Left ventricle myocardium inferior (tissue), 1 donor: Measurements from ENCODE around the gene SRGN. TPM values are rescaled to one million over a fixed set of nuclear protein-coding genes. Genes with fewer than 3 reads are reported as not detected.

ENCODE experiments used
- DNase-seq: peaks from one replicate; pipeline ENCODE4 v3.0.0-alpha.2; 2020
- H3K27ac ChIP-seq: fragments of 200-600 bp; replicated peaks from 2 replicates; pipeline ENCODE4 v1.8.0; 2021
- H3K27me3 ChIP-seq: fragments of 200-600 bp; 2 replicates; pipeline ENCODE4 v1.8.0; 2021; ENCODE audit warnings: low read depth
- H3K36me3 ChIP-seq: fragments of 200-600 bp; 2 replicates; pipeline ENCODE4 v1.8.0; 2021
- H3K4me1 ChIP-seq: fragments of 200-600 bp; 2 replicates; pipeline ENCODE4 v1.8.0; 2021
- H3K4me3 ChIP-seq: fragments of 200-600 bp; 2 replicates; pipeline ENCODE4 v1.8.0; 2021; ENCODE audit warnings: mild to moderate bottlenecking, moderate library complexity
- H3K9me3 ChIP-seq: fragments of 200-600 bp; replicated peaks from 2 replicates; pipeline ENCODE4 v1.8.0; 2021
- intact Hi-C: fragments of 100-400 bp; cut with micrococcal nuclease; formaldehyde crosslinking; loops from one replicate; pipeline ENCODE4 v1.11.0; 2022
- total RNA-seq: library from RNA; stranded (reverse); fragmentation: NEBNext Ultra II Directional; extraction: Animal tissue kit (Norgen Biotek cat#: 25700); gene quantifications from one replicate; pipeline ENCODE4 v1.2.1, GENCODE V29; 2021
- TF ChIP-seq, protein P1 (sequence below): fragments of 200-600 bp; IDR thresholded peaks from 2 replicates; pipeline ENCODE4 v1.8.0; 2021; ENCODE audit warnings: antibody characterized with exemption, mild to moderate bottlenecking, borderline replicate concordance
- donor health status: DM: no; HTN: yes; CAD: no; lungs with severe emphysema.

SRGN gene
- total RNA-seq, 1 donor from 2014 or later = 37.2 TPM

DNA sequence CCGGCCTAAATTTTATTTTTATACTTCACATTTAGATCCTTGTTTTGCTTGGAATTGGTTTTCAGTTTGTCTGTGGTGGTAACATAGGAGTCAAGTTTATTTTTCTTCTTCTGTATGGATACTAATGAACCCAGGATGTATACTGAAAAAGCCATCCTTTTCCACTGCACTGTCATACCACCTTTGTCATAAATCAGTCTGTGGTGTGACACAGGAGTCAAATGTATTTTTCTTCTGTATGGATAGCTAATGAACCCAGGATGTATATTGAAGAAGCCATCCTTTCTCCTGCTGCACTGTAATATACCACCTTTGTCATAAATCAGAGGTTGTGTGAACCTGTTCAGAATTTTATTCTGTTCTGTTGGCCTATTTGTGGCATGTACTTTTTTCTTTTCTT is 57.4 kb downstream of the SRGN start:
- Histone ChIP-seq H3K27me3 (no peaks in the 10 kb centered on the region), H3K9me3 (no peaks in the 10 kb centered on the region), H3K4me3 (no peak overlapping the region), H3K27ac (no peak overlapping the region), H3K36me3 (peaks cover 8% of the 10 kb centered on the region), H3K4me1 (peaks cover 12% of the 10 kb centered on the region)
- no peak for DNase-seq
- intact Hi-C loops = no loop called here
- TF ChIP-seq, protein P1, sequence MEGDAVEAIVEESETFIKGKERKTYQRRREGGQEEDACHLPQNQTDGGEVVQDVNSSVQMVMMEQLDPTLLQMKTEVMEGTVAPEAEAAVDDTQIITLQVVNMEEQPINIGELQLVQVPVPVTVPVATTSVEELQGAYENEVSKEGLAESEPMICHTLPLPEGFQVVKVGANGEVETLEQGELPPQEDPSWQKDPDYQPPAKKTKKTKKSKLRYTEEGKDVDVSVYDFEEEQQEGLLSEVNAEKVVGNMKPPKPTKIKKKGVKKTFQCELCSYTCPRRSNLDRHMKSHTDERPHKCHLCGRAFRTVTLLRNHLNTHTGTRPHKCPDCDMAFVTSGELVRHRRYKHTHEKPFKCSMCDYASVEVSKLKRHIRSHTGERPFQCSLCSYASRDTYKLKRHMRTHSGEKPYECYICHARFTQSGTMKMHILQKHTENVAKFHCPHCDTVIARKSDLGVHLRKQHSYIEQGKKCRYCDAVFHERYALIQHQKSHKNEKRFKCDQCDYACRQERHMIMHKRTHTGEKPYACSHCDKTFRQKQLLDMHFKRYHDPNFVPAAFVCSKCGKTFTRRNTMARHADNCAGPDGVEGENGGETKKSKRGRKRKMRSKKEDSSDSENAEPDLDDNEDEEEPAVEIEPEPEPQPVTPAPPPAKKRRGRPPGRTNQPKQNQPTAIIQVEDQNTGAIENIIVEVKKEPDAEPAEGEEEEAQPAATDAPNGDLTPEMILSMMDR = no peak

DNA sequence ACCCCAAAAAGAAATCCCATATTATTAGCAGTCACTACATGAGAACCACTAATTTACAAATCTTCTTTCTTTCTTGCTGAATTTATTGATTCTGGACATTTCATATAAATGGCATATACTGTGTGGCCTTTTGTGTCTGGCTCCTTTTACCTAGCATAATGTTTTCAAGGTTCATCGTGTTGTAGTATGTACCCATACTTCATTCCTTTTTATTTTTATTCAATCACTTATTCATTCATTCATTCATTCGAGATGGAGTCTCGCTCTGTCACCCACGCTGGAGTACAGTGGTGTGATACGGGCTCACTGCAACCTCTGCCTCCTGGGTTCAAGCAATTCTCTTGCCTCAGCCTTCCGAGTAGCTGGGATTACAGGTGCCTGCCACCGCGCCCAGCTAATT is 58.0 kb downstream of the SRGN start:
- H3K27ac ChIP-seq = no peak overlapping the region
- no peak for DNase-seq
- no peak overlapping the region for H3K4me3 ChIP-seq
- no peaks in the 10 kb centered on the region for H3K9me3 ChIP-seq
- intact Hi-C loops = no loop called here
- H3K27me3 ChIP-seq = no peaks in the 10 kb centered on the region
- TF ChIP-seq, protein P1 = no peak
- H3K4me1 ChIP-seq = peaks cover 12% of the 10 kb centered on the region
- H3K36me3 ChIP-seq = peaks cover 8% of the 10 kb centered on the region

DNA sequence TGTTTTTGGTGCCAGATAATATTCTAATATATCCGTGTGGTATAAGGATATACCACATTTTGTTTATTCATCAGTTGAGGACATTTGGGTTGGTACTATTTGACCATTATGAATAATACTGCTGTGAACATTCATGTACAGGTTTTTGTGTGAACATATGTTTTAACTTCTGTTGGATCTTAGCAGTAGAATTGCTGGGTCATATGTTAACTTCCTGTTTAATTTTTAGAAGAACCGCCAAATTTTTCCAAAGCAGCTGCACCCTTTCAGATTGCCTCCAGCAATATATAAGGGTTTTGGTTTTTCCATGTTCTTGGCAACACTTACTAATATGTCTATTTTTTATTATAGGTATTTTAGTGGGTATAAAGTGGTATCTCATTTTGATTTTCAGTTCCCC is 58.9 kb downstream of the SRGN start:
- intact Hi-C loops = no loop called here
- TF ChIP-seq, protein P1 = no peak

DNA sequence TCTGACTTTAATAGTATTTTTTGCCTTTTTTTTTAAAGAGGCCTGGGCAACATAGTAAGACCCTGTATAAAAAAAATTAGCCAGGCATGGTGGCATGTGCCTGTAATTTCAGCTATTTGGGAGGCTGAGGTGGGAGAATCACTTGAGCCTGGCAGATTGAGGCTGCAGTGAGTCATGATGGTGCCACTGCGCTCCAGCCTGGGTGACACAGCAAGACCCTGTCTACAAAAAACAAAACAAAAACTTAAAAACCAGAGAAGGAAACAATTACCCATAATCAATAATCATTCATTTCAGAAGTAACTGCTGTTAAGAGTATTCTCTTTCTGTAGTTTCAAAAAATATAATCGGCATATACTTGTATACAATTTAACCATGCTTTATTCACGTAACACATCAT is 64.1 kb downstream of the SRGN start:
- no peak overlapping the region for H3K27ac ChIP-seq
- H3K9me3 ChIP-seq = no peaks in the 10 kb centered on the region
- intact Hi-C loops = no loop called here
- H3K27me3 ChIP-seq = no peaks in the 10 kb centered on the region
- H3K4me3 ChIP-seq = no peak overlapping the region
- H3K36me3 ChIP-seq = no peaks in the 10 kb centered on the region
- DNase-seq = no peak
- TF ChIP-seq, protein P1 = no peak
- H3K4me1 ChIP-seq = peaks cover 8% of the 10 kb centered on the region

More for the DNA sequence above, 58.9 kb downstream of the SRGN start:
- no peak for DNase-seq
- no peak overlapping the region for H3K27ac ChIP-seq
- peaks cover 5% of the 10 kb centered on the region for H3K36me3 ChIP-seq
- H3K4me1 ChIP-seq = peaks cover 12% of the 10 kb centered on the region
- H3K4me3 ChIP-seq = no peak overlapping the region
- no peaks in the 10 kb centered on the region for H3K9me3 ChIP-seq
- no peaks in the 10 kb centered on the region for H3K27me3 ChIP-seq

DNA sequence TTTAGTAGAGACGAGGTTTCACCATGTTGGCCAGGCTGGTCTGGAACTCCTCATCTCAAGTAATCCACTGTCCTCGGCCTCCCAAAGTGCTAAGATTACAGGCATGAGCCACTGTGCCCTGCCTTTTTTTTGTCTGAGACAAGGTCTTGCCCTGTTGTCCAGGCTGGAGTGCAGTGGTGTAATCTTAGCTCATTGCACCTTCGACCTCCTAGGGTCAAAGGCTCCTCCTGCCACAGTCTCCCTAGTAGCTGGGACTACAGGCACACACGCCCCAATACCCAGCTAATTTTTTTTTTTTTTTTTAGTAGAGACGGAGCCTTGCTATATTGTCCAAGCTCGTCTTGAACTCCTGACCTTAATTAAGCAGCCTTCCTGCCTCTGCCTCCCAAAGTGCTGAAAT is 65.3 kb downstream of the SRGN start:
- Histone ChIP-seq H3K27me3 (no peaks in the 10 kb centered on the region), H3K27ac (no peak overlapping the region), H3K4me3 (no peak overlapping the region), H3K36me3 (peaks cover 5% of the 10 kb centered on the region), H3K9me3 (no peaks in the 10 kb centered on the region), H3K4me1 (no peaks in the 10 kb centered on the region)
- no peak for DNase-seq
- TF ChIP-seq, protein P1 = no peak
- intact Hi-C loops = no loop called here

Other genes starting within 250 kb of the SRGN start
- 20.2 TPM for gene DDX50, start 186.8 kb upstream of the SRGN start, total RNA-seq
- gene DDX21, start 131.9 kb upstream of the SRGN start, total RNA-seq = 21.9 TPM
- 51.2 TPM for gene KIFBP, start 99.3 kb upstream of the SRGN start, total RNA-seq
- gene VPS26A, start 36.1 kb downstream of the SRGN start, total RNA-seq = 33.1 TPM
- gene SUPV3L1, start 92.1 kb downstream of the SRGN start, total RNA-seq = 36.8 TPM
- not detected for gene HKDC1, start 132.2 kb downstream of the SRGN start, total RNA-seq
- 219 TPM for gene HK1, start 190.4 kb downstream of the SRGN start, total RNA-seq